A549 (cell line): Measurements from ENCODE around the gene MED12. TPM values are rescaled to one million over a fixed set of nuclear protein-coding genes. Genes with fewer than 3 reads are reported as not detected.

ENCODE experiments used
- ATAC-seq, 2 experiments: fragments of 200-7000 bp in 1 of 2; fragments of >200 bp in 1 of 2; cut with Nextera tagmentation in 1 of 2; cut with Tn5 transposase in 1 of 2; 3 replicates each; pipeline versions ENCODE4 v1.8.0 to v1.9.1; 2018 to 2020; ENCODE audit warnings: mild to moderate bottlenecking in 1 of 2, moderate library complexity in 1 of 2
- CTCF ChIA-PET: fragments of 300-600 bp; sonication (Branson Sonifier 250); formaldehyde crosslinking; extraction: SDS; loops from one replicate; lab custom pipeline; 2021; ENCODE audit warnings: antibody characterized with exemption, inconsistent platforms; lab: Yijun Ruan, JAX
- POLR2A ChIA-PET: fragments of 350-600 bp; formaldehyde crosslinking; extraction: SDS; loops from one replicate; lab custom pipeline; 2021; ENCODE audit warnings: antibody characterized with exemption, inconsistent platforms; lab: Yijun Ruan, JAX
- DNase-seq, 2 experiments: peaks; one replicate each; pipeline versions ENCODE4 v3.0.0 to v3.0.0-alpha.2; 2011 to 2016; ENCODE audit warnings: low read depth in 1 of 2, low spot score in 1 of 2
- FAIRE-seq: peaks from 2 replicates; lab custom pipeline; 2011; peaks lifted over from hg19 to GRCh38; lab: Jason Lieb, UNC
- H3K27ac ChIP-seq, 2 experiments: fragments of >200 bp; sonication (Bioruptor Twin); formaldehyde crosslinking; 3 replicates each; pipeline ENCODE4 v1.5.1; 2016 to 2017
- H3K4me1 ChIP-seq: fragments of >200 bp; sonication (Bioruptor Twin); formaldehyde crosslinking; 3 replicates; pipeline ENCODE4 v1.6.1; 2016
- H3K4me2 ChIP-seq: fragments of >200 bp; sonication (Bioruptor Twin); formaldehyde crosslinking; 3 replicates; pipeline ENCODE4 v1.6.1; 2016
- H3K4me3 ChIP-seq: fragments of >200 bp; sonication (Bioruptor Twin); formaldehyde crosslinking; 3 replicates; pipeline ENCODE4 v1.5.1; 2016
- H3K9me3 ChIP-seq: fragments of >200 bp; sonication (Bioruptor Twin); formaldehyde crosslinking; 3 replicates; pipeline ENCODE4 v1.6.1; 2016
- ATOH8 ChIP-seq: fragments of 250-450 bp; sonication (Bioruptor Pico); IDR thresholded peaks from 2 replicates; pipeline ENCODE4 v1.5.0; 2020; ENCODE audit warnings: low read depth, mild to moderate bottlenecking, moderate library complexity
- BHLHE40 ChIP-seq: IDR thresholded peaks from 2 replicates; pipeline ENCODE4 v1.6.1; 2012; ENCODE audit warnings: low read depth, low read length, inconsistent platforms
- CHD4 ChIP-seq: fragments of 200-600 bp; sonication (generic); IDR thresholded peaks from 2 replicates; pipeline ENCODE4 v1.6.1; 2016; ENCODE audit warnings: antibody characterized with exemption, mild to moderate bottlenecking, borderline replicate concordance
- EHF ChIP-seq: fragments of 250-450 bp; sonication (Bioruptor Pico); IDR thresholded peaks from 2 replicates; pipeline ENCODE4 v1.5.0; 2020; ENCODE audit warnings: mild to moderate bottlenecking
- EHMT2 ChIP-seq: fragments of 200-600 bp; sonication (generic); IDR thresholded peaks from 2 replicates; pipeline ENCODE4 v1.6.1; 2016; ENCODE audit warnings: antibody characterized with exemption, low read depth, mild to moderate bottlenecking, moderate library complexity
- HES2 ChIP-seq: fragments of >200 bp; sonication (Bioruptor Twin); formaldehyde crosslinking; IDR thresholded peaks from 2 replicates; pipeline ENCODE4 v1.6.1; 2016
- HOXA7 ChIP-seq: fragments of 250-450 bp; sonication (Bioruptor Pico); IDR thresholded peaks from 2 replicates; pipeline ENCODE4 v1.5.0; 2020; ENCODE audit warnings: mild to moderate bottlenecking, moderate library complexity
- POLR2A ChIP-seq: IDR thresholded peaks from 2 replicates; pipeline ENCODE4 v1.6.1; 2012; ENCODE audit warnings: mild to moderate bottlenecking, low read length
- RAD21 ChIP-seq, 2 experiments: fragments of >200 bp in 1 of 2; sonication (Bioruptor Twin) in 1 of 2; formaldehyde crosslinking in 1 of 2; IDR thresholded peaks in 1 of 2; conservative IDR thresholded peaks in 1 of 2; 2 replicates in 1 of 2; 3 replicates in 1 of 2; pipeline ENCODE4 v1.6.1; 2012 to 2018; ENCODE audit warnings: inconsistent platforms in 1 of 2
- RARB ChIP-seq: fragments of 250-450 bp; sonication (Bioruptor Pico); IDR thresholded peaks from 2 replicates; pipeline ENCODE4 v1.8.0; 2021; ENCODE audit warnings: mild to moderate bottlenecking, moderate library complexity
- RCOR1 ChIP-seq: fragments of 150-350 bp; IDR thresholded peaks from 2 replicates; pipeline ENCODE4 v1.6.1; 2014; ENCODE audit warnings: antibody characterized with exemption, low read length, low read depth
- REST ChIP-seq: fragments of 200-600 bp; sonication (generic); IDR thresholded peaks from 2 replicates; pipeline ENCODE4 v1.6.1; 2016; ENCODE audit warnings: antibody characterized with exemption, mild to moderate bottlenecking, moderate library complexity
- RFX5 ChIP-seq: fragments of 450-650 bp; IDR thresholded peaks from 2 replicates; pipeline ENCODE4 v1.7.1; 2014; ENCODE audit warnings: antibody characterized with exemption, mild to moderate bottlenecking, moderate library complexity
- RNF2 ChIP-seq: fragments of 200-600 bp; sonication (generic); IDR thresholded peaks from 2 replicates; pipeline ENCODE4 v1.6.1; 2016; ENCODE audit warnings: low read depth, mild to moderate bottlenecking, antibody characterized with exemption, moderate library complexity, borderline replicate concordance
- SMC3 ChIP-seq: fragments of >200 bp; sonication (Bioruptor Twin); formaldehyde crosslinking; IDR thresholded peaks from 3 replicates; pipeline ENCODE4 v1.6.1; 2018; ENCODE audit warnings: inconsistent platforms
- SREBF2 ChIP-seq: fragments of 450-650 bp; IDR thresholded peaks from 2 replicates; pipeline ENCODE4 v1.6.1; 2014; ENCODE audit warnings: mild to moderate bottlenecking, moderate library complexity
- TP53 ChIP-seq: fragments of 250-450 bp; sonication (Bioruptor Pico); IDR thresholded peaks from 2 replicates; pipeline ENCODE4 v1.5.0; 2021; ENCODE audit warnings: mild to moderate bottlenecking, moderate library complexity
- ZFP36 ChIP-seq: fragments of 450-650 bp; IDR thresholded peaks from 2 replicates; pipeline ENCODE4 v1.6.1; 2014; ENCODE audit warnings: borderline replicate concordance; ENCODE audit not compliant: partially characterized antibody
- ZNF302 ChIP-seq: fragments of 250-450 bp; sonication (Bioruptor Pico); IDR thresholded peaks from 2 replicates; pipeline ENCODE4 v1.9.0; 2021; ENCODE audit warnings: inconsistent platforms, mild to moderate bottlenecking, moderate library complexity
- WGBS: methylation state at CpG from one replicate; pipeline ENCODE4 v1.1.6; 2017; ENCODE audit errors: missing lambda C conversion rate; 5-methylcytosine and 5-hydroxymethylcytosine counted together
- polyA plus RNA-seq, 4 experiments: library from polyadenylated mRNA; depleted of rRNA in 3 of 4; stranded (reverse); fragments of >200 nt; fragmentation: RNase III in 1 of 4; extraction: RNeasy Plus Mini Kit Qiagen cat#74134 plus additional on column Dnase treatment in 1 of 4; gene quantifications; 2 replicates in 3 of 4; 3 replicates in 1 of 4; pipeline ENCODE4 v1.2.3, GENCODE V29; 2011 to 2017
- TF ChIP-seq, protein P1 (sequence below): fragments of 250-450 bp; sonication (Bioruptor Pico); IDR thresholded peaks from 2 replicates; pipeline ENCODE4 v1.5.0; 2021; ENCODE audit warnings: mild to moderate bottlenecking, moderate library complexity, borderline replicate concordance

MED12 gene
- polyA plus RNA-seq, 2 of the 4 experiments (the other 2 are of a cell fraction), result 12.6 to 13.5 TPM

DNA sequence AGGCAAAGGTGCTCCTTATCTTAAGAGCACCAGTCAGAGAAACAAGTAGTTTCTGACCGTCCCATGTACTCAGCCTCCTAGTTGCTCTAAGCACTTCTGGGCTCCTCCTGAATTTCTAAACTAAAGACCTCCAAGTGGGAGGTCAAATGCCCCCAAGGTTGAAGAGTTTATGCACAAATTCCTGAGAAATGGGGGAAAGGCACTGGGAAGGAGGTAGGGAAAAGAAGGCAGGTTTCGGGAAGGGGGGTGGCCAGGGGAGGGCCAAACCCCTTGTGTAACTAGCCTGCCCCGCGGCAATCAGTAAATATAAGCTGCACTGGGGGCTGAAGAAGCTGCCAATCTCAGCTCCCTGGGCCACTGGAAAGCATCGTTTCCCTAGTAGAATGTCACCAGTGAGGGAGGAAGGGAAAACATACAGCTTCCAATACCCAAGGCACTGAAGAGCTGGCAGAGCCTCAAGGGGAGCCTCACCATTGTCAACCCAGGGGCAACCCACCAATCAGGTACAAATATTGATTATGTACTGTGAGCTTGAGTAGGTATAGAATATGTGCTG lies 19.4 kb upstream of the MED12 start:
- no peak for ATAC-seq
- ChIA-PET CTCF (interaction anchor here (0.5 to 2.4 kb wide), 6 partner anchors 8 to 115 kb away, joined by 3 to 9 read pairs (median 4); partner anchors contain the start of genes IL2RG and MED12), POLR2A (interaction anchor here (1.3 kb wide), 1 partner anchor 19 kb away, joined by 3 read pairs; the partner anchor contains the start of gene MED12)
- H3K4me2 ChIP-seq, result no peak overlapping the region
- no peak for FAIRE-seq
- peaks cover 6% of the 10 kb centered on the region; the same call in 2 of the 3 replicates for H3K4me1 ChIP-seq
- H3K9me3 ChIP-seq, result no peaks in the 10 kb centered on the region
- WGBS, result 40% methylated on average over 5 of the region's 5 CpGs
- no peak for DNase-seq
- H3K4me3 ChIP-seq, result no peak overlapping the region
- no peak for TF ChIP-seq ZNF302 (CRISPR knock-in tag)
- TF ChIP-seq TP53 (CRISPR knock-in tag), result no peak
- TF ChIP-seq, protein P1, sequence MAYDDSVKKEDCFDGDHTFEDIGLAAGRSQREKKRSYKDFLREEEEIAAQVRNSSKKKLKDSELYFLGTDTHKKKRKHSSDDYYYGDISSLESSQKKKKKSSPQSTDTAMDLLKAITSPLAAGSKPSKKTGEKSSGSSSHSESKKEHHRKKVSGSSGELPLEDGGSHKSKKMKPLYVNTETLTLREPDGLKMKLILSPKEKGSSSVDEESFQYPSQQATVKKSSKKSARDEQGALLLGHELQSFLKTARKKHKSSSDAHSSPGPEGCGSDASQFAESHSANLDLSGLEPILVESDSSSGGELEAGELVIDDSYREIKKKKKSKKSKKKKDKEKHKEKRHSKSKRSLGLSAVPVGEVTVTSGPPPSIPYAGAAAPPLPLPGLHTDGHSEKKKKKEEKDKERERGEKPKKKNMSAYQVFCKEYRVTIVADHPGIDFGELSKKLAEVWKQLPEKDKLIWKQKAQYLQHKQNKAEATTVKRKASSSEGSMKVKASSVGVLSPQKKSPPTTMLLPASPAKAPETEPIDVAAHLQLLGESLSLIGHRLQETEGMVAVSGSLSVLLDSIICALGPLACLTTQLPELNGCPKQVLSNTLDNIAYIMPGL, result no peak
- TF ChIP-seq RARB (CRISPR knock-in tag), result no peak
- TF ChIP-seq SREBF2, result no peak
- TF ChIP-seq ZFP36, result no peak
- TF ChIP-seq RFX5, result no peak
- TF ChIP-seq CHD4, result no peak
- no peak for TF ChIP-seq EHMT2
- no peak overlapping the region for H3K27ac ChIP-seq

DNA sequence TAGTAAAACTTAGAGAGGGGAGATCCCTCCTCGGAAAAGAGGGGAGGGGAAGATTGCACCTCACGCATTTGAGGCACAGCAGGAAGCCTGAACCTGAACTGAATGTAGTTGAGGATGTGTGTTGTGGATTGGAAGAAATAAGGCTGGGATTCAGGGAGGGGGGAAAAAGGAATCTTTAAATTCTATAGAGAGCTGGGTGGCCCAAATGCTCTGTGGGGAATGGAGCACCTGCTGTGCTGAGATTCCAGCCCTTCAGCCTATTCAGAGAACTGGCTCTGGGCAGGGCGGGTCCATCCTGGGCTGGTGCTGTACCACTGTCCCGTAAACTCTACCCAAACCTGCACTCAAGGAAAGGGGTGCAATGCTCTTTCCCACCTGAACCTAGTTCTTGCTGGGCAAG lies 18.7 kb upstream of the MED12 start:
- H3K4me3 ChIP-seq, result no peak overlapping the region
- ATAC-seq (no peak), DNase-seq (no peak), FAIRE-seq (no peak)
- H3K9me3 ChIP-seq, result no peaks in the 10 kb centered on the region
- peaks cover 6% of the 10 kb centered on the region; the same call in 2 of the 3 replicates for H3K4me1 ChIP-seq
- H3K4me2 ChIP-seq, result no peak overlapping the region
- CTCF ChIA-PET, result interaction anchor here (0.5 to 2.4 kb wide), 7 partner anchors 9 to 116 kb away, joined by 3 to 9 read pairs (median 4); partner anchors contain the start of genes IL2RG and MED12
- TF ChIP-seq SMC3 (no peak), ATOH8 (no peak), BHLHE40 (no peak), RCOR1 (no peak), SREBF2 (no peak), HOXA7 (CRISPR knock-in tag) (no peak), RARB (CRISPR knock-in tag) (no peak), RNF2 (no peak)
- POLR2A ChIA-PET, result interaction anchor here (1.3 kb wide), 1 partner anchor 18 kb away, joined by 3 read pairs; the partner anchor contains the start of gene MED12
- no peak overlapping the region for H3K27ac ChIP-seq
- 61% methylated on average over 3 of the region's 4 CpGs for WGBS

- Histone ChIP-seq H3K4me1 (peaks cover 6% of the 10 kb centered on the region; the same call in 2 of the 3 replicates), H3K4me2 (no peak overlapping the region), H3K4me3 (no peak overlapping the region), H3K27ac (no peak overlapping the region), H3K9me3 (no peaks in the 10 kb centered on the region)
- WGBS, result 70% methylated on average over 15 of the region's 31 CpGs
- POLR2A ChIA-PET, result no interaction called here
- CTCF ChIA-PET, result interaction anchor here (0.8 to 2.4 kb wide), 4 partner anchors 12 to 29 kb away, joined by 3 to 9 read pairs (median 5); no protein-coding TSS in a partner anchor
- DNase-seq (no peak), ATAC-seq (peak in 1 of 2 experiments; percentile 34; a peak in 3 of 6 replicates), FAIRE-seq (no peak)
- no peak for TF ChIP-seq BHLHE40
- no peak for TF ChIP-seq EHF
- TF ChIP-seq, protein P1, result no peak
- no peak for TF ChIP-seq POLR2A
- no peak for TF ChIP-seq ZNF302 (CRISPR knock-in tag)
- TF ChIP-seq RAD21 (conservative IDR thresholded peaks at IDR 0.05 in 1 of 2, IDR thresholded peaks at IDR 0.05 in 1 of 2), result no peak
- TF ChIP-seq HES2, result no peak
- no peak for TF ChIP-seq REST
- no peak for TF ChIP-seq ZFP36
These were observed 17.6 kb upstream of the MED12 start for GRCh38 chrX:71100581-71101505.
